HepG2 (cell line): Measurements from ENCODE around the gene PSAP. TPM values are rescaled to one million over a fixed set of nuclear protein-coding genes. Genes with fewer than 3 reads are reported as not detected.

Experiments used
- ATAC-seq: fragments of 200-7000 bp; cut with Tn5 transposase; 3 replicates; pipeline ENCODE4 v1.9.1; 2020; ENCODE audit warnings: mild to moderate bottlenecking, moderate library complexity
- BruUV-seq: library from RNA; stranded (reverse); fragments of 400-500 nt; replicated peaks from 2 replicates; lab custom pipeline; 2021; lab: Mats Ljungman, UMichigan
- CTCF ChIA-PET: fragments of 300-600 bp; formaldehyde crosslinking; extraction: SDS; loops from one replicate; lab custom pipeline; 2021; ENCODE audit warnings: low total read pairs, inconsistent platforms, low intra/inter-chr PET ratio; lab: Yijun Ruan, JAX
- POLR2A ChIA-PET: fragments of 350-600 bp; sonication (Branson Sonifier 250); formaldehyde crosslinking; loops from one replicate; lab custom pipeline; 2020; ENCODE audit warnings: antibody characterized with exemption, inconsistent platforms; lab: Yijun Ruan, JAX
- DNase-seq: peaks from one replicate; pipeline ENCODE4 v3.0.0-alpha.2; 2015; ENCODE audit warnings: low spot score
- FAIRE-seq: peaks from 3 replicates; lab custom pipeline; 2011; peaks lifted over from hg19 to GRCh38; lab: Jason Lieb, UNC
- H2AFZ ChIP-seq: one replicate; pipeline ENCODE4 v1.6.1; 2011; ENCODE audit warnings: low read length, inconsistent platforms
- H3K27ac ChIP-seq: fragments of 300-600 bp; 3 replicates; pipeline ENCODE4 v1.8.0; 2011; ENCODE audit warnings: mixed run types, mild to moderate bottlenecking, mixed read lengths, low read length, inconsistent platforms; ENCODE audit not compliant: insufficient read depth; ENCODE audit errors: extremely low read length
- H3K27me3 ChIP-seq, 2 experiments: fragments of 200-600 bp in 1 of 2; 2 replicates in 1 of 2; 3 replicates in 1 of 2; pipeline versions ENCODE4 v1.6.0 to v1.8.0; 2011; ENCODE audit warnings: low read length in 2 of 2, mild to moderate bottlenecking in 2 of 2, moderate library complexity in 2 of 2, inconsistent platforms in 1 of 2; ENCODE audit not compliant: insufficient read depth in 2 of 2, control insufficient read depth in 1 of 2
- H3K36me3 ChIP-seq, 2 experiments: fragments of 200-600 bp in 1 of 2; replicated peaks in 1 of 2; 2 replicates in 1 of 2; 3 replicates in 1 of 2; pipeline versions ENCODE4 v1.5.1 to v1.8.0; 2011; ENCODE audit warnings: low read length in 2 of 2, inconsistent platforms in 1 of 2; ENCODE audit not compliant: insufficient read depth in 2 of 2, control insufficient read depth in 1 of 2
- H3K4me1 ChIP-seq: 2 replicates; pipeline ENCODE4 v1.5.1; 2012; ENCODE audit warnings: low read length, inconsistent platforms; ENCODE audit not compliant: insufficient read depth
- H3K4me2 ChIP-seq: 2 replicates; pipeline ENCODE4 v1.6.0; 2011; ENCODE audit warnings: low read depth, low read length, inconsistent platforms
- H3K4me3 ChIP-seq, 3 experiments: fragments of 200-600 bp in 1 of 3; sonication (generic), shearing (Covaris generic) in 1 of 3; replicated peaks in 1 of 3; 2 replicates each; pipeline ENCODE4 v1.5.1; 2011 to 2016; ENCODE audit warnings: low read length in 3 of 3, inconsistent platforms in 2 of 3, low read depth in 2 of 3, mild to moderate bottlenecking in 2 of 3, control low read depth in 1 of 3, mixed read lengths in 1 of 3; ENCODE audit not compliant: insufficient read depth in 1 of 3
- H3K79me2 ChIP-seq: one replicate; pipeline ENCODE4 v1.6.1; 2011; ENCODE audit warnings: low read length, inconsistent platforms; ENCODE audit not compliant: insufficient read depth
- H3K9ac ChIP-seq: 2 replicates; pipeline ENCODE4 v1.6.0; 2011; ENCODE audit warnings: mild to moderate bottlenecking, low read depth, low read length, inconsistent platforms; ENCODE audit not compliant: insufficient read depth
- H3K9me3 ChIP-seq: 2 replicates; pipeline ENCODE4 v1.5.1; 2012; ENCODE audit warnings: mild to moderate bottlenecking, low read length
- H4K20me1 ChIP-seq: 2 replicates; pipeline ENCODE4 v1.6.0; 2011; ENCODE audit warnings: inconsistent platforms, mild to moderate bottlenecking, low read length, moderate library complexity; ENCODE audit not compliant: insufficient read depth
- HCFC1 ChIP-seq: fragments of 150-350 bp; IDR thresholded peaks from 2 replicates; pipeline ENCODE4 v1.6.1; 2014; ENCODE audit warnings: low read depth, low read length
- HNRNPK ChIP-seq: fragments of 200-400 bp; formaldehyde crosslinking; IDR thresholded peaks from 2 replicates; pipeline ENCODE4 v1.6.1; 2018; ENCODE audit warnings: low read length, low read depth, moderate library complexity, mild to moderate bottlenecking; ENCODE audit not compliant: poor library complexity, severe bottlenecking
- MBD4 ChIP-seq: IDR thresholded peaks from 2 replicates; pipeline ENCODE4 v1.6.1; 2012; ENCODE audit warnings: low read length, inconsistent platforms, borderline replicate concordance
- NR2F6 ChIP-seq, 2 experiments: IDR thresholded peaks; 2 replicates each; pipeline ENCODE4 v1.6.1; 2016; ENCODE audit warnings: antibody characterized with exemption in 1 of 2, mild to moderate bottlenecking in 1 of 2
- ZNF12 ChIP-seq: sonication (generic); formaldehyde crosslinking; IDR thresholded peaks from 2 replicates; pipeline ENCODE4 v1.5.0; 2020; ENCODE audit warnings: missing genetic modification reagents
- ZNF367 ChIP-seq: sonication (generic); formaldehyde crosslinking; IDR thresholded peaks from 2 replicates; pipeline ENCODE4 v1.4.0; 2020; ENCODE audit warnings: missing genetic modification reagents, borderline replicate concordance
- ZNF746 ChIP-seq: sonication (generic); formaldehyde crosslinking; IDR thresholded peaks from 2 replicates; pipeline ENCODE4 v1.8.0; 2022; ENCODE audit warnings: mild to moderate bottlenecking, missing genetic modification reagents
- ZNF816 ChIP-seq: sonication (generic); formaldehyde crosslinking; IDR thresholded peaks from 2 replicates; pipeline ENCODE4 v1.8.0; 2022; ENCODE audit warnings: missing genetic modification reagents, mild to moderate bottlenecking, borderline replicate concordance
- WGBS: methylation state at CpG from one replicate; pipeline ENCODE4 v1.1.6; 2017; ENCODE audit warnings: low lambda C conversion rate; 5-methylcytosine and 5-hydroxymethylcytosine counted together
- in situ Hi-C: cut with HindIII; loops from 2 replicates; pipeline ENCODE4 v1.10.0; 2017; ENCODE audit warnings: low pct_unique_long_range_greater_than_20kb; ENCODE audit not compliant: extremely low pct_ligation_motif_present
- intact Hi-C: fragments of 100-400 bp; cut with micrococcal nuclease; formaldehyde crosslinking; loops from one replicate; pipeline ENCODE4 v1.10.0; 2022; ENCODE audit not compliant: unreplicated experiment
- polyA plus RNA-seq, 8 experiments: library from polyadenylated mRNA; depleted of rRNA in 3 of 8; stranded (reverse) in 7 of 8; unstranded in 1 of 8; fragments of >200 nt; fragmentation: Illumina TruSeq in 4 of 8; extraction: Trizol in 4 of 8; gene quantifications; 2 replicates each; pipeline versions ENCODE4 v1.2.1 to v1.2.3, GENCODE V29; 2011 to 2016; ENCODE audit warnings: low read depth in 4 of 8, missing spikeins in 1 of 8, mixed read lengths in 1 of 8; ENCODE audit not compliant: insufficient read depth in 1 of 8
- total RNA-seq, 5 experiments: library from RNA; depleted of rRNA; stranded (reverse); fragments of >200 nt; fragmentation: Illumina TruSeq; extraction: Trizol; gene quantifications; 2 replicates each; pipeline ENCODE4 v1.2.3, GENCODE V29; 2016; ENCODE audit warnings: low read depth in 1 of 5
- TF ChIP-seq, protein P1 (sequence below): sonication (generic); formaldehyde crosslinking; IDR thresholded peaks from 2 replicates; pipeline ENCODE4 v1.4.0; 2020; ENCODE audit warnings: missing genetic modification reagents, mild to moderate bottlenecking, borderline replicate concordance
- TF ChIP-seq, protein P2 (sequence below): sonication (generic); formaldehyde crosslinking; conservative IDR thresholded peaks from 2 replicates; pipeline ENCODE4 v1.8.1; 2023; ENCODE audit warnings: missing genetic modification reagents
- TF ChIP-seq, protein P3 (sequence below): sonication (generic); formaldehyde crosslinking; IDR thresholded peaks from 2 replicates; pipeline ENCODE4 v1.5.0; 2020; ENCODE audit warnings: mild to moderate bottlenecking, low read depth, missing genetic modification reagents, borderline replicate concordance
- TF ChIP-seq, protein P4 (sequence below): sonication (generic); formaldehyde crosslinking; IDR thresholded peaks from 2 replicates; pipeline ENCODE4 v1.4.0; 2020; ENCODE audit warnings: missing genetic modification reagents, mild to moderate bottlenecking, borderline replicate concordance
- TF ChIP-seq, protein P5 (sequence below): sonication (generic); formaldehyde crosslinking; IDR thresholded peaks from 2 replicates; pipeline ENCODE4 v1.5.1; 2020; ENCODE audit warnings: missing genetic modification reagents, mild to moderate bottlenecking, borderline replicate concordance

Gene PSAP
- total and polyA plus RNA-seq, 2 of the 13 experiments (the other 11 are each of a cell fraction or from before 2014, with no cell fraction given) = 323 to 643 TPM

DNA sequence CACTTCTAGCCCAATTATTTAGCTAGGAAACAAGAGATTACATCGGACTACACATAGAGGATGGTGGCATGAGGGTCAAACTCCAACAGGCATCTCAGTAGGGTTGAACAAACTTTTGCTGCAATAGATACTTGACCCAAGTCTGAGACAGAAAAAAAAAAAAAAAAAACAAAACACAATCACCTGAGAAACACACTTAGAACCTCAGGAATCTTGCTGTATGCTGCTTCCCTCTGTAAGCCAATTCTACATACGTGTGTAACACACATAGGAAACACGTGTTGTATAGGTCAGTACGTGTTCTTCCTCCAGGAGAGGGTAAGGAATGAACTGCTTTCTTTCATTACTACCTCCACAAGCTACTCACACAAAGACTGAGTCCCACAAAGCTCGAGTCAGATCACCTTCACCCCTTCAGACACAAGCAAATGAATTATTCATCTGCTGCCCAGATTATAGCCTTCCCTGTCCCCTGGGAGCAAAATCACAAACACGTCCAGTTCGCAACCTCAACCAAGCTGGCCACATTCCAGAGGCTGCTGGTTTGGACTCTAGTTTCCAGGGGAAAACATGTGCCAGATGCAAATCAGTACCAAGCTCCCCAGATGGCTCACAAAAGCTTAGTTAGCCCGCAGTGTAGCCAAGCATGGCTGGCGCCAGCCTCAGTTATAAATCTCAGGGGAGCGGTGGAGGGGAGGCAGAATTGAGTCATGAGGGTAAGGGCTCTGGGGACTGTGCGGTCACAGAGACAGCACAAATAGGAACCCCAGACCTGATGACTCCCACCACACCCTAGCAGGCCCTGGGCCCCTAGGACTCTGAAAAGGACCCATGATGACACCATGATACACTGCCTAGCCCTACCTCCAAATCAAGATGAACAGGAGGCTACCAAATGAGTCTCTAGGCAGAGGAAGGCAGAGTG is 15.1 kb downstream of the PSAP start:
- intact Hi-C loops = loop anchor here (10.0 kb wide), 1 partner anchor 209 kb away; no protein-coding TSS in a partner anchor
- ChIA-PET POLR2A (interaction anchor here (1.0 to 2.9 kb wide), 3 partner anchors 13 to 25 kb away, joined by 3 to 23 read pairs (median 3); partner anchors contain the start of gene PSAP), CTCF (interaction anchor here (4.0 kb wide), 1 partner anchor 61 kb away, joined by 35 read pairs; no protein-coding TSS in a partner anchor)
- peaks cover 69% of the 10 kb centered on the region for H4K20me1 ChIP-seq
- H3K36me3 ChIP-seq = peaks cover 23 to 44% of the 10 kb centered on the region in 2 experiments
- peaks cover 80% of the 10 kb centered on the region for H3K79me2 ChIP-seq
- H2AFZ ChIP-seq = no peak overlapping the region
- in situ Hi-C loops = no loop called here
- no peaks in the 10 kb centered on the region for H3K9me3 ChIP-seq
- no TSS peak for BruUV-seq
- ATAC-seq (peak; percentile 49), FAIRE-seq (peak; percentile 28), DNase-seq (peak; percentile 42)
- H3K4me3 ChIP-seq = no peak overlapping the region
- H3K27me3 ChIP-seq = no peaks in the 10 kb centered on the region
- H3K27ac ChIP-seq = peak overlapping the region; percentile 34
- H3K4me1 ChIP-seq = peaks cover 36% of the 10 kb centered on the region
- H3K4me2 ChIP-seq = peak overlapping the region; percentile 48
- WGBS = 48% methylated on average over 10 of the region's 11 CpGs
- H3K9ac ChIP-seq = no peak overlapping the region
- TF ChIP-seq, protein P1, sequence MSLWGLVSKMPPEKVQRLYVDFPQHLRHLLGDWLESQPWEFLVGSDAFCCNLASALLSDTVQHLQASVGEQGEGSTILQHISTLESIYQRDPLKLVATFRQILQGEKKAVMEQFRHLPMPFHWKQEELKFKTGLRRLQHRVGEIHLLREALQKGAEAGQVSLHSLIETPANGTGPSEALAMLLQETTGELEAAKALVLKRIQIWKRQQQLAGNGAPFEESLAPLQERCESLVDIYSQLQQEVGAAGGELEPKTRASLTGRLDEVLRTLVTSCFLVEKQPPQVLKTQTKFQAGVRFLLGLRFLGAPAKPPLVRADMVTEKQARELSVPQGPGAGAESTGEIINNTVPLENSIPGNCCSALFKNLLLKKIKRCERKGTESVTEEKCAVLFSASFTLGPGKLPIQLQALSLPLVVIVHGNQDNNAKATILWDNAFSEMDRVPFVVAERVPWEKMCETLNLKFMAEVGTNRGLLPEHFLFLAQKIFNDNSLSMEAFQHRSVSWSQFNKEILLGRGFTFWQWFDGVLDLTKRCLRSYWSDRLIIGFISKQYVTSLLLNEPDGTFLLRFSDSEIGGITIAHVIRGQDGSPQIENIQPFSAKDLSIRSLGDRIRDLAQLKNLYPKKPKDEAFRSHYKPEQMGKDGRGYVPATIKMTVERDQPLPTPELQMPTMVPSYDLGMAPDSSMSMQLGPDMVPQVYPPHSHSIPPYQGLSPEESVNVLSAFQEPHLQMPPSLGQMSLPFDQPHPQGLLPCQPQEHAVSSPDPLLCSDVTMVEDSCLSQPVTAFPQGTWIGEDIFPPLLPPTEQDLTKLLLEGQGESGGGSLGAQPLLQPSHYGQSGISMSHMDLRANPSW (CRISPR knock-in tag) = no peak
- TF ChIP-seq HCFC1 = no peak
- TF ChIP-seq, protein P2, sequence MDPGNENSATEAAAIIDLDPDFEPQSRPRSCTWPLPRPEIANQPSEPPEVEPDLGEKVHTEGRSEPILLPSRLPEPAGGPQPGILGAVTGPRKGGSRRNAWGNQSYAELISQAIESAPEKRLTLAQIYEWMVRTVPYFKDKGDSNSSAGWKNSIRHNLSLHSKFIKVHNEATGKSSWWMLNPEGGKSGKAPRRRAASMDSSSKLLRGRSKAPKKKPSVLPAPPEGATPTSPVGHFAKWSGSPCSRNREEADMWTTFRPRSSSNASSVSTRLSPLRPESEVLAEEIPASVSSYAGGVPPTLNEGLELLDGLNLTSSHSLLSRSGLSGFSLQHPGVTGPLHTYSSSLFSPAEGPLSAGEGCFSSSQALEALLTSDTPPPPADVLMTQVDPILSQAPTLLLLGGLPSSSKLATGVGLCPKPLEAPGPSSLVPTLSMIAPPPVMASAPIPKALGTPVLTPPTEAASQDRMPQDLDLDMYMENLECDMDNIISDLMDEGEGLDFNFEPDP (CRISPR knock-in tag) = 0 out of 2 replicates have a peak, but pooled peaks have one; percentile 67
- no peak for TF ChIP-seq ZNF816
- no peak for TF ChIP-seq ZNF746 (CRISPR knock-in tag)
- TF ChIP-seq ZNF12 (CRISPR knock-in tag) = no peak
- TF ChIP-seq ZNF367 (CRISPR knock-in tag) = no peak
- TF ChIP-seq, protein P3, sequence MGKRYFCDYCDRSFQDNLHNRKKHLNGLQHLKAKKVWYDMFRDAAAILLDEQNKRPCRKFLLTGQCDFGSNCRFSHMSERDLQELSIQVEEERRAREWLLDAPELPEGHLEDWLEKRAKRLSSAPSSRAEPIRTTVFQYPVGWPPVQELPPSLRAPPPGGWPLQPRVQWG (CRISPR knock-in tag) = no peak
- TF ChIP-seq, protein P4, sequence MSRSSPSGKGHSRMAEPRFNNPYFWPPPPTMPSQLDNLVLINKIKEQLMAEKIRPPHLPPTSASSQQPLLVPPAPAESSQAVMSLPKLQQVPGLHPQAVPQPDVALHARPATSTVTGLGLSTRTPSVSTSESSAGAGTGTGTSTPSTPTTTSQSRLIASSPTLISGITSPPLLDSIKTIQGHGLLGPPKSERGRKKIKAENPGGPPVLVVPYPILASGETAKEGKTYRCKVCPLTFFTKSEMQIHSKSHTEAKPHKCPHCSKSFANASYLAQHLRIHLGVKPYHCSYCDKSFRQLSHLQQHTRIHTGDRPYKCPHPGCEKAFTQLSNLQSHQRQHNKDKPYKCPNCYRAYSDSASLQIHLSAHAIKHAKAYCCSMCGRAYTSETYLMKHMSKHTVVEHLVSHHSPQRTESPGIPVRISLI (CRISPR knock-in tag) = peak; percentile 70; the same call in 1 of the 2 replicates
- TF ChIP-seq NR2F6 (IDR thresholded peaks at IDR 0.05) = no peak
- TF ChIP-seq NR2F6 (CRISPR knock-in tag; IDR thresholded peaks at IDR 0.05) = no peak
- no peak for TF ChIP-seq HNRNPK
- no peak for TF ChIP-seq MBD4
- TF ChIP-seq, protein P5, sequence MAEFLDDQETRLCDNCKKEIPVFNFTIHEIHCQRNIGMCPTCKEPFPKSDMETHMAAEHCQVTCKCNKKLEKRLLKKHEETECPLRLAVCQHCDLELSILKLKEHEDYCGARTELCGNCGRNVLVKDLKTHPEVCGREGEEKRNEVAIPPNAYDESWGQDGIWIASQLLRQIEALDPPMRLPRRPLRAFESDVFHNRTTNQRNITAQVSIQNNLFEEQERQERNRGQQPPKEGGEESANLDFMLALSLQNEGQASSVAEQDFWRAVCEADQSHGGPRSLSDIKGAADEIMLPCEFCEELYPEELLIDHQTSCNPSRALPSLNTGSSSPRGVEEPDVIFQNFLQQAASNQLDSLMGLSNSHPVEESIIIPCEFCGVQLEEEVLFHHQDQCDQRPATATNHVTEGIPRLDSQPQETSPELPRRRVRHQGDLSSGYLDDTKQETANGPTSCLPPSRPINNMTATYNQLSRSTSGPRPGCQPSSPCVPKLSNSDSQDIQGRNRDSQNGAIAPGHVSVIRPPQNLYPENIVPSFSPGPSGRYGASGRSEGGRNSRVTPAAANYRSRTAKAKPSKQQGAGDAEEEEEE (CRISPR knock-in tag) = no peak
